ENCODE measurements around the gene RUVBL1.

Gene RUVBL1

GRCh38 chr3:128128251-128128650 lies 4.6 kb upstream of the RUVBL1 start:
- TF ChIP-seq POLR2AphosphoS5 (IDR thresholded peaks at IDR 0.05; ENCODE audit: low read depth): no peak
- TF ChIP-seq GABPA (IDR thresholded peaks at IDR 0.05; ENCODE audit: low read depth): no peak
- TF ChIP-seq SPI1 (IDR thresholded peaks at IDR 0.05; ENCODE audit: borderline replicate concordance, low read depth): no peak
- TF ChIP-seq CTCF (IDR thresholded peaks at IDR 0.05; ENCODE audit: insufficient read depth, low read length): no peak
- TF ChIP-seq REST (IDR thresholded peaks at IDR 0.05; ENCODE audit: insufficient replicate concordance, low read depth): no peak
- peak in 1 of 2 experiments; percentile 37 for DNase-seq (ENCODE audit: low read depth in 1 of 2, low spot score in 1 of 2)
- Histone ChIP-seq H3K4me3 (replicated peaks; ENCODE audit: insufficient read depth, low read length) (no peak overlapping the region), H3K27me3 (ENCODE audit: insufficient read depth, poor library complexity, severe bottlenecking) (no peaks in the 10 kb centered on the region), H3K27ac (replicated peaks) (no peak overlapping the region)

GRCh38 chr3:128127236-128127635 lies 3.6 kb upstream of the RUVBL1 start:
- Histone ChIP-seq H3K27ac (replicated peaks) (no peak overlapping the region), H3K4me3 (replicated peaks; ENCODE audit: insufficient read depth, low read length) (no peak overlapping the region), H3K27me3 (ENCODE audit: insufficient read depth, poor library complexity, severe bottlenecking) (no peaks in the 10 kb centered on the region)
- TF ChIP-seq GABPA (IDR thresholded peaks at IDR 0.05; ENCODE audit: low read depth): no peak
- TF ChIP-seq REST (IDR thresholded peaks at IDR 0.05; ENCODE audit: insufficient replicate concordance, low read depth): no peak
- TF ChIP-seq SPI1 (IDR thresholded peaks at IDR 0.05; ENCODE audit: borderline replicate concordance, low read depth): no peak
- no peak for TF ChIP-seq CTCF (IDR thresholded peaks at IDR 0.05; ENCODE audit: insufficient read depth, low read length)
- no peak for TF ChIP-seq POLR2AphosphoS5 (IDR thresholded peaks at IDR 0.05; ENCODE audit: low read depth)
- no peak for DNase-seq (ENCODE audit: low read depth in 1 of 2, low spot score in 1 of 2)

GRCh38 chr3:128123156-128123537 lies 465 bp downstream of the RUVBL1 start:
- peak in 1 of 2 experiments; percentile 12 for DNase-seq (ENCODE audit: low read depth in 1 of 2, low spot score in 1 of 2)
- Histone ChIP-seq H3K27me3 (ENCODE audit: insufficient read depth, poor library complexity, severe bottlenecking) (no peaks in the 10 kb centered on the region), H3K4me3 (replicated peaks; ENCODE audit: insufficient read depth, low read length) (peak overlapping the region; percentile 97), H3K27ac (replicated peaks) (peak overlapping the region; percentile 84)
- TF ChIP-seq CTCF (IDR thresholded peaks at IDR 0.05; ENCODE audit: insufficient read depth, low read length) (no peak), GABPA (IDR thresholded peaks at IDR 0.05; ENCODE audit: low read depth) (no peak), POLR2AphosphoS5 (IDR thresholded peaks at IDR 0.05; ENCODE audit: low read depth) (0 out of 2 replicates have a peak, but pooled peaks have one; percentile 0), REST (IDR thresholded peaks at IDR 0.05; ENCODE audit: insufficient replicate concordance, low read depth) (no peak), SPI1 (IDR thresholded peaks at IDR 0.05; ENCODE audit: borderline replicate concordance, low read depth) (no peak)
